ENCODE results near the gene EPN1. TPM values are rescaled to one million over a fixed set of nuclear protein-coding genes. Genes with fewer than 3 reads are reported as not detected.

The EPN1 gene
- total and polyA plus RNA-seq, 2 of the 8 experiments (the other 6 are each of a cell fraction or from before 2014, with no cell fraction given) = 49.6 to 200 TPM

GRCh38 chr19:55669418-55670279 lies 5.4 kb upstream of the EPN1 start:
- peak overlapping the region; percentile 96 for H4K8ac ChIP-seq (ENCODE audit: extremely low read depth, insufficient read depth, low read length)
- no peak overlapping the region for H2BK120ac ChIP-seq (replicated peaks; ENCODE audit: low read depth, low read length)
- no peak overlapping the region for H3K23ac ChIP-seq (ENCODE audit: insufficient read length)
- H3K27me3 ChIP-seq (replicated peaks in 1 of 4; ENCODE audit: control insufficient read depth in 3 of 4, extremely low read depth in 1 of 4, insufficient read depth in 3 of 4, low read length in 3 of 4) = no peaks in the 10 kb centered on the region
- H2BK20ac ChIP-seq (ENCODE audit: low read length) = no peak overlapping the region
- no peak overlapping the region for H3K4ac ChIP-seq (replicated peaks; ENCODE audit: insufficient read length, low read depth, low read length)
- H4K91ac ChIP-seq (replicated peaks; ENCODE audit: insufficient read length, low read length) = no peak overlapping the region
- POLR2A ChIA-PET (ENCODE audit: partially characterized antibody) = interaction anchor here (7.1 kb wide), 1 partner anchor 11 kb away, joined by 75 read pairs; no protein-coding TSS in a partner anchor
- no peak overlapping the region for H3K4me3 ChIP-seq (ENCODE audit: extremely low read depth in 1 of 4, insufficient read depth in 2 of 4, low read depth in 3 of 4, low read length in 4 of 4)
- H3K23me2 ChIP-seq (ENCODE audit: low read depth, low read length) = no peaks in the 10 kb centered on the region
- H3K18ac ChIP-seq (ENCODE audit: extremely low read depth, low read length) = no peak overlapping the region
- peaks cover 15% of the 10 kb centered on the region for H3K79me1 ChIP-seq (ENCODE audit: low read depth, low read length)
- peak overlapping the region; percentile 39; the same call in 1 of the 2 replicates for H2BK12ac ChIP-seq (ENCODE audit: low read depth, low read length)
- peaks cover 34 to 49% (median 40%) of the 10 kb centered on the region in 4 experiments for H3K36me3 ChIP-seq (ENCODE audit: control insufficient read depth in 2 of 4, insufficient read depth in 4 of 4, low read length in 3 of 4)
- peaks cover 0 to 11% (median 5%) of the 10 kb centered on the region in 4 experiments; a peak in 5 of 7 replicates for H3K4me1 ChIP-seq (replicated peaks in 1 of 4; ENCODE audit: control insufficient read depth in 3 of 4, insufficient read depth in 4 of 4, low read length in 3 of 4)
- no peak for DNase-seq (ENCODE audit: low read depth in 1 of 2, low spot score in 2 of 2)
- no peak overlapping the region; the same call in 1 of the 2 replicates for H2BK5ac ChIP-seq (ENCODE audit: low read depth, low read length)
- peaks cover 4 to 62% of the 10 kb centered on the region in 2 experiments; a peak in 3 of 4 replicates for H3K79me2 ChIP-seq (ENCODE audit: control insufficient read depth in 1 of 2, insufficient read depth in 2 of 2, low read length in 2 of 2)
- H3K14ac ChIP-seq (ENCODE audit: insufficient read length) = no peak overlapping the region
- CTCF ChIA-PET (ENCODE audit: partially characterized antibody) = interaction anchor here (1.0 to 1.3 kb wide), 2 partner anchors 15 to 17 kb away, joined by 4 to 6 read pairs; no protein-coding TSS in a partner anchor
- H3K56ac ChIP-seq (replicated peaks; ENCODE audit: insufficient read length, low read depth, low read length) = no peak overlapping the region
- no peaks in the 10 kb centered on the region for H3K9me3 ChIP-seq (ENCODE audit: insufficient read depth in 2 of 2, low read depth in 1 of 2, low read length in 1 of 2)
- H3K9ac ChIP-seq (replicated peaks in 1 of 4; ENCODE audit: extremely low read depth in 1 of 4, low read depth in 3 of 4, low read length in 3 of 4) = no peak overlapping the region
- H4K5ac ChIP-seq (ENCODE audit: insufficient read length, low read depth, low read length) = no peak overlapping the region
- 90 to 97% methylated on average over 4 to 43 of the region's 43 CpGs for WGBS, 2 experiments (ENCODE audit: extremely low coverage in 1 of 2, insufficient coverage in 1 of 2, insufficient read length in 1 of 2, insufficient replicate concordance in 2 of 2, low coverage in 1 of 2, low lambda C conversion rate in 2 of 2, missing lambda C conversion rate in 1 of 2)
- no peak overlapping the region for H2AFZ ChIP-seq (ENCODE audit: low read length)
- no peak overlapping the region for H2AK5ac ChIP-seq (ENCODE audit: low read depth, low read length)
- H2BK15ac ChIP-seq (ENCODE audit: low read length) = no peak overlapping the region
- H3K27ac ChIP-seq (ENCODE audit: low read depth, low read length) = no peak overlapping the region; the same call in 1 of the 2 replicates
- H3K4me2 ChIP-seq (ENCODE audit: insufficient read depth in 1 of 2, low read depth in 2 of 2, low read length in 2 of 2) = no peak overlapping the region
- TF ChIP-seq BRCA1 (IDR thresholded peaks at IDR 0.05; ENCODE audit: low read depth, low read length) = no peak
- TF ChIP-seq POLR2AphosphoS5 (IDR thresholded peaks at IDR 0.05; ENCODE audit: low read depth, low read length) = peak; percentile 34; the same call in 1 of the 2 replicates
- H4K20me1 ChIP-seq (replicated peaks in 1 of 2; ENCODE audit: control insufficient read depth in 1 of 2, insufficient read depth in 2 of 2, low read length in 2 of 2) = peaks cover 31 to 45% of the 10 kb centered on the region in 2 experiments
- no peak for FAIRE-seq

Data from H1 (cell line).